Spleen (tissue), 11 donors: ENCODE results near the gene ATG5. TPM values are rescaled to one million over a fixed set of nuclear protein-coding genes. Genes with fewer than 3 reads are reported as not detected.

Experiments
- DNase-seq: peaks from one replicate; pipeline ENCODE4 v3.0.0-alpha.2; 2020
- H3K27ac ChIP-seq, 8 donors: fragments of 200-600 bp; sonication (generic) in 7 of 8; 1 replicate in 4 of 8; 2 replicates in 4 of 8; pipeline versions ENCODE4 v1.5.0 to v1.8.0; 2016 to 2021; ENCODE audit warnings: inconsistent platforms in 4 of 8, mild to moderate bottlenecking in 4 of 8, moderate library complexity in 1 of 8
- H3K27me3 ChIP-seq, 7 donors: fragments of 200-600 bp; sonication (generic) in 6 of 7; replicated peaks in 1 of 7; 1 replicate in 4 of 7; 2 replicates in 3 of 7; pipeline versions ENCODE4 v1.5.0 to v1.8.0; 2016 to 2021; ENCODE audit warnings: inconsistent platforms in 3 of 7, mild to moderate bottlenecking in 1 of 7
- H3K36me3 ChIP-seq, 6 donors: fragments of 200-600 bp; sonication (generic) in 5 of 6; 1 replicate in 4 of 6; 2 replicates in 2 of 6; pipeline versions ENCODE4 v1.5.0 to v1.8.0; 2016 to 2021; ENCODE audit warnings: inconsistent platforms in 2 of 6
- H3K4me1 ChIP-seq, 6 donors: fragments of 200-600 bp; sonication (generic) in 5 of 6; 1 replicate in 3 of 6; 2 replicates in 3 of 6; pipeline versions ENCODE4 v1.5.0 to v1.8.0; 2016 to 2021; ENCODE audit warnings: inconsistent platforms in 3 of 6
- H3K4me3 ChIP-seq, 8 donors: fragments of 200-600 bp; sonication (generic) in 7 of 8; 1 replicate in 4 of 8; 2 replicates in 4 of 8; pipeline versions ENCODE4 v1.5.0 to v1.8.0; 2016 to 2021; ENCODE audit warnings: inconsistent platforms in 4 of 8, mild to moderate bottlenecking in 4 of 8, moderate library complexity in 2 of 8
- H3K9me3 ChIP-seq, 8 donors: fragments of 200-600 bp; sonication (generic) in 7 of 8; 1 replicate in 4 of 8; 2 replicates in 4 of 8; pipeline versions ENCODE4 v1.5.0 to v1.8.0; 2016 to 2021; ENCODE audit warnings: inconsistent platforms in 4 of 8
- POLR2A ChIP-seq, 3 donors: fragments of 450-650 bp; IDR thresholded peaks; one replicate each; pipeline ENCODE4 v1.5.1; 2017; ENCODE audit warnings: antibody characterized with exemption in 3 of 3, mild to moderate bottlenecking in 1 of 3
- POLR2AphosphoS5 ChIP-seq, 3 donors: sonication (generic); formaldehyde crosslinking; IDR thresholded peaks; one replicate each; pipeline ENCODE4 v1.5.1; 2017; ENCODE audit warnings: antibody characterized with exemption in 3 of 3
- WGBS, 5 donors: extraction: QIAGEN DNeasy Blood & Tissue Kit in 3 of 5; methylation state at CpG; one replicate each; pipeline versions ENCODE4 v1.1.5 to v1.1.7; 2013 to 2018; 5-methylcytosine and 5-hydroxymethylcytosine counted together
- intact Hi-C: fragments of 100-400 bp; cut with DNase I; formaldehyde crosslinking; loops from one replicate; pipeline ENCODE4 v1.15.0; 2023; ENCODE audit warnings: low total_unique reads
- polyA plus RNA-seq, 3 donors: library from polyadenylated mRNA; stranded (reverse); fragments of 200-250 nt; gene quantifications; one replicate each; pipeline ENCODE4 v1.2.1, GENCODE V29; 2013
- total RNA-seq, 7 donors: library from RNA; depleted of rRNA in 3 of 7; stranded (reverse); fragments of >200 nt in 3 of 7; fragmentation: NEBNext Ultra II Directional in 4 of 7; extraction: Animal tissue kit (Norgen Biotek cat#: 25700) in 4 of 7; gene quantifications; one replicate each; pipeline versions ENCODE4 v1.1.0 to v1.2.1, GENCODE V29; 2016 to 2021
- TF ChIP-seq, protein P1 (sequence below), 11 experiments: fragments of 200-600 bp in 7 of 11; fragments of 450-650 bp in 4 of 11; sonication (generic) in 4 of 11; IDR thresholded peaks in 8 of 11; conservative IDR thresholded peaks in 3 of 11; 1 replicate in 7 of 11; 2 replicates in 4 of 11; pipeline versions ENCODE4 v1.4.0 to v1.8.0; 2016 to 2021; ENCODE audit warnings: antibody characterized with exemption in 11 of 11, inconsistent platforms in 4 of 11, mild to moderate bottlenecking in 1 of 11
- donor health status: healthy with polysubstance abuse.
- donor health status: DM: no; HTN: no; CAD: no; lungs with moderate emphysema.
- donor health status: DM: no; HTN: no; CAD: no.
- donor health status: Bipolar disorder and iron deficiency.
- donor health status: healthy.
- donor health status: DM: no; HTN: no; CAD: no.
- donor health status: DM: yes; HTN: yes; CAD: no.

Gene ATG5
- total and polyA plus RNA-seq, 10 donors, result 12.1 to 41.6 (median 27.7) TPM

DNA sequence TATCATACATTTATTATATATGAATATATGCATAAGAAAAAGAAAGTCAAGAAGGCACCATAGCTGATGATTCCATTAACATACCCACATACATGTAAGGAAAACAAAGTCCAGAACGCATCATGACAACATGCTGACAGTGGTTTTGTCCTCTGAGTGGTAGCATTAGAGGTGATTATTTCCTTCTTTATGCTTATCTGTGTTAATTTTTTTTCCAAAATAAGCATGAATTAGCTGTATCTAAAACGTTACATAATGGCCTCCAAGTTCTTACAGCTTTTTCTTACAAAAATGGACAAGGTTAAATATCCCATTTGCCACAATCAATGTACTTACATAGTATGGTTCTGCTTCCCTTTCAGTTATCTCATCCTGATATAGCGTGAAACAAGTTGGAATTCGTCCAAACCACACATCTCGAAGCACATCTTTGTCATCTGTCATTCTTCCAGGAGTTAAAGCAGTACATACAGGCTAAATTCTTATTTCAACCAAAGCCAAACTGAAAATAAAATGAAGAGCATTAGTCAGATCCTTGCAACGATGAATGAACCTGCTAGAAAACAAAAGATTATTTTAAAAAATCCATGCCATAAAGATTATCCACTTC lies 9.7 kb downstream of the ATG5 start:
- peaks cover 0 to 49% (median 22%) of the 10 kb centered on the region in 6 donors for H3K36me3 ChIP-seq
- H3K4me3 ChIP-seq, result no peak overlapping the region
- peaks cover 0 to 86% (median 34%) of the 10 kb centered on the region in 6 donors for H3K4me1 ChIP-seq
- intact Hi-C loops, result no loop called here
- no peaks in the 10 kb centered on the region for H3K9me3 ChIP-seq
- H3K27me3 ChIP-seq, result no peaks in the 10 kb centered on the region
- WGBS, 5 donors, result 42 to 53% (median 44%) methylated on average over 6 of the region's 6 CpGs
- no peak for TF ChIP-seq POLR2AphosphoS5 (IDR thresholded peaks at IDR 0.05)
- TF ChIP-seq, protein P1, sequence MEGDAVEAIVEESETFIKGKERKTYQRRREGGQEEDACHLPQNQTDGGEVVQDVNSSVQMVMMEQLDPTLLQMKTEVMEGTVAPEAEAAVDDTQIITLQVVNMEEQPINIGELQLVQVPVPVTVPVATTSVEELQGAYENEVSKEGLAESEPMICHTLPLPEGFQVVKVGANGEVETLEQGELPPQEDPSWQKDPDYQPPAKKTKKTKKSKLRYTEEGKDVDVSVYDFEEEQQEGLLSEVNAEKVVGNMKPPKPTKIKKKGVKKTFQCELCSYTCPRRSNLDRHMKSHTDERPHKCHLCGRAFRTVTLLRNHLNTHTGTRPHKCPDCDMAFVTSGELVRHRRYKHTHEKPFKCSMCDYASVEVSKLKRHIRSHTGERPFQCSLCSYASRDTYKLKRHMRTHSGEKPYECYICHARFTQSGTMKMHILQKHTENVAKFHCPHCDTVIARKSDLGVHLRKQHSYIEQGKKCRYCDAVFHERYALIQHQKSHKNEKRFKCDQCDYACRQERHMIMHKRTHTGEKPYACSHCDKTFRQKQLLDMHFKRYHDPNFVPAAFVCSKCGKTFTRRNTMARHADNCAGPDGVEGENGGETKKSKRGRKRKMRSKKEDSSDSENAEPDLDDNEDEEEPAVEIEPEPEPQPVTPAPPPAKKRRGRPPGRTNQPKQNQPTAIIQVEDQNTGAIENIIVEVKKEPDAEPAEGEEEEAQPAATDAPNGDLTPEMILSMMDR (IDR thresholded peaks at IDR 0.05 in 8 of 11, conservative IDR thresholded peaks at IDR 0.05 in 3 of 11), result no peak
- TF ChIP-seq POLR2A (IDR thresholded peaks at IDR 0.05), result no peak
- no peak overlapping the region for H3K27ac ChIP-seq
- no peak for DNase-seq

DNA sequence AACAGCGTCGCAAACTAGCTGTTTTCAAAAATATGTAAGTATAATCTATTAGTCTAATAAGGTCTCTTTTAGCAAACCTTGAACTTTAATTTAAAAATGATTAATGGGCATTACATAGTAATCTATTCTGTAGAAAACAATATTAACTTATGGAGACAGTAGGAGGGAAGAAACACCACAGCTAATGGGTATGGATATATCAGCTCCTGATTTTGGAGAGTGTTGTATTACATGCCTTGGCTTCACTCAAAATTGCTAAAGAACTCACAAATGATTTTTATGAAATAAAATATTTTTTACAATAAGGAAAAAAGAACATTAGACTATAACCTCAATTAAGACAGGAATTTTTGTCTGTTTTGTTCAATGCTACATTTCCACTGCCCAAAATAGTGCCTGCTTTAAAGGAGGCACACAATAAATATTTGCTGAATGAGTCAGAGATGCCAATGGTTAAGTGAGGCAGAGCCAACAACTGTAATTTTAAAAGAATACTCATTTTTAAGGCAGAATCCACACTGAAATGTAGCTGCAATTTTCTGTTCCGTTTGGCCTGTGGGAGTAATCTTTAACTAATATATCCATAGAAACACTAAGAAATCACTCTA lies 15.7 kb downstream of the ATG5 start:
- intact Hi-C loops, result no loop called here
- no peaks in the 10 kb centered on the region for H3K9me3 ChIP-seq
- WGBS, 5 donors, result 89 to 94% (median 93%) methylated on average over 3 of the region's 3 CpGs
- H3K4me3 ChIP-seq, result no peak overlapping the region
- H3K36me3 ChIP-seq, result peaks cover 0 to 66% (median 18%) of the 10 kb centered on the region in 6 donors
- no peaks in the 10 kb centered on the region for H3K27me3 ChIP-seq
- no peak overlapping the region for H3K27ac ChIP-seq
- H3K4me1 ChIP-seq, result peaks cover 0 to 30% (median 9%) of the 10 kb centered on the region in 6 donors
- TF ChIP-seq POLR2A (IDR thresholded peaks at IDR 0.05) (no peak), POLR2AphosphoS5 (IDR thresholded peaks at IDR 0.05) (no peak)
- TF ChIP-seq, protein P1 (IDR thresholded peaks at IDR 0.05 in 8 of 11, conservative IDR thresholded peaks at IDR 0.05 in 3 of 11), result no peak
- DNase-seq, result no peak

DNA sequence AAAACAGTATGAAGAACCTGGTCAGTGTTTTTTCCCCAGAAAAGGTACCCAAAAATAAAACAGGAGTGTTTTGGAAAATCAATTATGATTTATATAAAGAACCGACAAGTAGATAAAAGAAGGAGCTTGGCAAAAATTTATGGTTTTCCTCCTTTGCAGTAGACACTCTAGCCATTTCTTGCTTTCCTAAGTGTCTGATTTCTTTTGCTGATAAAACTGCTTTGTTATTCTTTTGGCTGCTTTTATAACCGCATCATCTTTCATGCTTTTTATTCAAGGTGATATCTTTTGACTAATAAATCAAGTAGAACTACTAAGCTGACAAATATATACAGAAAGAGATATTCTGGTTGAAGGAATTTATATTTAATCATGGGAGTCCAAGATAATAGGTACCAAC lies 16.6 kb downstream of the ATG5 start:
- 92 to 99% (median 94%) methylated on average over 2 of the region's 2 CpGs for WGBS, 5 donors
- H3K27ac ChIP-seq, result no peak overlapping the region

DNA sequence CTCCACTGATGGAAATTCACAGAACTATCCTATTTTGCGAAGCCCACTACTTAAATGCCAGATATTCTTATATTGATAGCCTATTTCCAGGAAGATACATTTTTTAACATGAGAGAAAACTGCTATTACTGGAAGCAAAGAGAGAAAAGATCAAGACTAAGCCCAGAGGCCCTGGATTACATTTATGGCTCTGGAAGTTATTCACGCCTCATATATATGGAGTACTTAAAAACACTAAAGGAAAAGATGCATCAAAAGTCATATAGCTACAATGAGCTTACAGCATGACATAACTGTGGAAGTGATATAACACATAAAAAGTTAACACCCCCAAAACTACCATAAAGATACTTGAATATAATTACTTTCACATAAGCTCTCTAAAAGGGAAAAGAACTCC lies 19.8 kb downstream of the ATG5 start:
- Histone ChIP-seq H3K4me1 (peaks cover 0 to 7% (median under 1%) of the 10 kb centered on the region in 6 donors), H3K4me3 (no peak overlapping the region), H3K9me3 (no peaks in the 10 kb centered on the region), H3K27ac (no peak overlapping the region), H3K36me3 (peaks cover 0 to 34% (median 6%) of the 10 kb centered on the region in 6 donors), H3K27me3 (no peaks in the 10 kb centered on the region)
- intact Hi-C loops, result no loop called here
- TF ChIP-seq, protein P1 (IDR thresholded peaks at IDR 0.05 in 8 of 11, conservative IDR thresholded peaks at IDR 0.05 in 3 of 11), result no peak
- TF ChIP-seq POLR2AphosphoS5 (IDR thresholded peaks at IDR 0.05) (no peak), POLR2A (IDR thresholded peaks at IDR 0.05) (no peak)
- WGBS, 5 donors, result 68 to 100% (median 95%) methylated on average over 2 of the region's 2 CpGs
- no peak for DNase-seq

More for the DNA sequence above, 16.6 kb downstream of the ATG5 start:
- Histone ChIP-seq H3K4me3 (no peak overlapping the region), H3K9me3 (no peaks in the 10 kb centered on the region), H3K36me3 (peaks cover 0 to 63% (median 9%) of the 10 kb centered on the region in 6 donors), H3K4me1 (peaks cover 0 to 30% (median 9%) of the 10 kb centered on the region in 6 donors), H3K27me3 (no peaks in the 10 kb centered on the region)
- intact Hi-C loops, result no loop called here
- no peak for DNase-seq
- TF ChIP-seq POLR2A (IDR thresholded peaks at IDR 0.05) (no peak), POLR2AphosphoS5 (IDR thresholded peaks at IDR 0.05) (no peak)
- TF ChIP-seq, protein P1 (IDR thresholded peaks at IDR 0.05 in 8 of 11, conservative IDR thresholded peaks at IDR 0.05 in 3 of 11), result no peak
